GM13977 (cell line): ENCODE results near the gene DNAI7.

Source experiments
- DNase-seq: peaks from one replicate; pipeline ENCODE4 v3.0.0; 2012; ENCODE audit warnings: low spot score
- CTCF ChIP-seq: IDR thresholded peaks from 2 replicates; pipeline ENCODE4 v1.5.1; 2012; ENCODE audit warnings: mild to moderate bottlenecking, control low read depth; ENCODE audit not compliant: insufficient read depth; ENCODE audit errors: extremely low read depth, missing control alignments
- in situ Hi-C: fragments of 300-500 bp; cut with MboI; formaldehyde crosslinking; loops from one replicate; pipeline ENCODE4 v1.12.0; 2022; ENCODE audit warnings: low sequenced_read_pairs, low pct_unique_long_range_greater_than_20kb, mixed read lengths, inconsistent platforms; ENCODE audit not compliant: unreplicated experiment

The DNAI7 gene

GRCh38 chr12:25152055-25152454 lies 42.9 kb downstream of the DNAI7 start:
- TF ChIP-seq CTCF: no peak
- in situ Hi-C loops: no loop called here
- no peak for DNase-seq

GRCh38 chr12:25151476-25151875 lies 43.5 kb downstream of the DNAI7 start:
- no peak for DNase-seq
- in situ Hi-C loops: no loop called here

GRCh38 chr12:25146686-25147085 lies 48.3 kb downstream of the DNAI7 start:
- in situ Hi-C loops: loop anchor here (25.0 kb wide), 1 partner anchor 309 kb away; no protein-coding TSS in a partner anchor
- TF ChIP-seq CTCF: no peak
- DNase-seq: no peak

More at GRCh38 chr12:25151476-25151875, 43.5 kb downstream of the DNAI7 start:
- no peak for TF ChIP-seq CTCF

GRCh38 chr12:25135531-25136154 lies 59.3 kb downstream of the DNAI7 start:
- peak; percentile 21 for TF ChIP-seq CTCF
- in situ Hi-C loops: loop anchor here (25.0 kb wide), 1 partner anchor 298 kb away; no protein-coding TSS in a partner anchor
- DNase-seq: no peak

GRCh38 chr12:25131270-25131669 lies 63.7 kb downstream of the DNAI7 start:
- DNase-seq: no peak
- TF ChIP-seq CTCF: no peak
- in situ Hi-C loops: loop anchor here (25.0 kb wide), 1 partner anchor 294 kb away; no protein-coding TSS in a partner anchor

GRCh38 chr12:25130741-25131188 lies 64.2 kb downstream of the DNAI7 start:
- in situ Hi-C loops: loop anchor here (25.0 kb wide), 1 partner anchor 293 kb away; no protein-coding TSS in a partner anchor
- TF ChIP-seq CTCF: peak; percentile 41
- peak; percentile 41 for DNase-seq
